HepG2 (cell line): Measurements from ENCODE around the gene MAP1LC3A. TPM values are rescaled to one million over a fixed set of nuclear protein-coding genes. Genes with fewer than 3 reads are reported as not detected.

Experiments used
- CHD4 ChIP-seq: fragments of 200-600 bp; sonication (generic); IDR thresholded peaks from 2 replicates; pipeline ENCODE4 v1.7.0; 2017; ENCODE audit warnings: mild to moderate bottlenecking, low read length, borderline replicate concordance
- GZF1 ChIP-seq: sonication (generic); formaldehyde crosslinking; IDR thresholded peaks from 2 replicates; pipeline ENCODE4 v1.5.1; 2020; ENCODE audit warnings: mild to moderate bottlenecking, missing genetic modification reagents
- HOMEZ ChIP-seq: IDR thresholded peaks from 2 replicates; pipeline ENCODE4 v1.6.1; 2016; ENCODE audit warnings: low read depth
- KDM6A ChIP-seq: IDR thresholded peaks from 2 replicates; pipeline ENCODE4 v1.6.1; 2016; ENCODE audit warnings: low read depth
- MEIS2 ChIP-seq: sonication (generic); formaldehyde crosslinking; IDR thresholded peaks from 2 replicates; pipeline ENCODE4 v1.9.0; 2021; ENCODE audit warnings: mild to moderate bottlenecking, missing genetic modification reagents
- MYPOP ChIP-seq: sonication (generic); formaldehyde crosslinking; IDR thresholded peaks from 2 replicates; pipeline ENCODE4 v1.8.1; 2023; ENCODE audit warnings: mild to moderate bottlenecking, moderate library complexity, missing genetic modification reagents
- SATB2 ChIP-seq: sonication (generic); formaldehyde crosslinking; IDR thresholded peaks from 2 replicates; pipeline ENCODE4 v1.5.0; 2020; ENCODE audit warnings: missing genetic modification reagents
- SOX13 ChIP-seq, 3 experiments: fragments of 450-650 bp in 1 of 3; sonication (generic) in 1 of 3; formaldehyde crosslinking in 1 of 3; IDR thresholded peaks in 2 of 3; conservative IDR thresholded peaks in 1 of 3; 2 replicates each; pipeline versions ENCODE4 v1.5.0 to v1.6.1; 2016 to 2020; ENCODE audit warnings: antibody characterized with exemption in 1 of 3, mild to moderate bottlenecking in 1 of 3, missing compliant biosample characterization in 1 of 3, missing genetic modification reagents in 1 of 3, moderate library complexity in 1 of 3
- SOX6 ChIP-seq, 2 experiments: fragments of 450-650 bp in 1 of 2; sonication (generic) in 1 of 2; formaldehyde crosslinking in 1 of 2; IDR thresholded peaks; 2 replicates each; pipeline versions ENCODE4 v1.4.0 to v1.6.1; 2017 to 2020; ENCODE audit warnings: antibody characterized with exemption in 1 of 2, mild to moderate bottlenecking in 1 of 2, missing genetic modification reagents in 1 of 2
- SRSF1 ChIP-seq: fragments of 200-400 bp; formaldehyde crosslinking; optimal IDR thresholded peaks from 2 replicates; pipeline ENCODE3; 2017; ENCODE audit warnings: mild to moderate bottlenecking, low read depth, low read length, moderate library complexity
- TMF1 ChIP-seq: sonication (generic); formaldehyde crosslinking; IDR thresholded peaks from 2 replicates; pipeline ENCODE4 v1.8.1; 2022; ENCODE audit warnings: low read depth, missing genetic modification reagents
- YEATS2 ChIP-seq: sonication (generic); formaldehyde crosslinking; IDR thresholded peaks from 2 replicates; pipeline ENCODE4 v1.4.0; 2020; ENCODE audit warnings: missing genetic modification reagents, borderline replicate concordance
- ZBTB10 ChIP-seq: sonication (generic); formaldehyde crosslinking; IDR thresholded peaks from 2 replicates; pipeline ENCODE4 v1.4.0; 2020; ENCODE audit warnings: missing genetic modification reagents, borderline replicate concordance
- ZBTB38 ChIP-seq: sonication (generic); formaldehyde crosslinking; IDR thresholded peaks from 2 replicates; pipeline ENCODE4 v1.5.1; 2020; ENCODE audit warnings: mild to moderate bottlenecking, missing genetic modification reagents
- ZNF543 ChIP-seq: sonication (generic); formaldehyde crosslinking; IDR thresholded peaks from 2 replicates; pipeline ENCODE4 v1.4.0; 2020; ENCODE audit warnings: mild to moderate bottlenecking, missing genetic modification reagents
- ZNF547 ChIP-seq: sonication (generic); formaldehyde crosslinking; IDR thresholded peaks from 2 replicates; pipeline ENCODE4 v1.5.1; 2020; ENCODE audit warnings: mild to moderate bottlenecking, missing genetic modification reagents
- ZNF574 ChIP-seq: sonication (generic); formaldehyde crosslinking; IDR thresholded peaks from 2 replicates; pipeline ENCODE4 v1.4.0; 2020; ENCODE audit warnings: missing genetic modification reagents
- ZNF841 ChIP-seq: sonication (generic); formaldehyde crosslinking; IDR thresholded peaks from 2 replicates; pipeline ENCODE4 v1.8.1; 2023; ENCODE audit warnings: missing genetic modification reagents, borderline replicate concordance
- ZSCAN31 ChIP-seq: sonication (generic); formaldehyde crosslinking; IDR thresholded peaks from 2 replicates; pipeline ENCODE4 v1.5.0; 2020; ENCODE audit warnings: low read depth, mild to moderate bottlenecking, missing genetic modification reagents
- polyA plus RNA-seq, 8 experiments: library from polyadenylated mRNA; depleted of rRNA in 3 of 8; stranded (reverse) in 7 of 8; unstranded in 1 of 8; fragments of >200 nt; fragmentation: Illumina TruSeq in 4 of 8; extraction: Trizol in 4 of 8; gene quantifications; 2 replicates each; pipeline versions ENCODE4 v1.2.1 to v1.2.3, GENCODE V29; 2011 to 2016; ENCODE audit warnings: low read depth in 4 of 8, missing spikeins in 1 of 8, mixed read lengths in 1 of 8; ENCODE audit not compliant: insufficient read depth in 1 of 8
- total RNA-seq, 5 experiments: library from RNA; depleted of rRNA; stranded (reverse); fragments of >200 nt; fragmentation: Illumina TruSeq; extraction: Trizol; gene quantifications; 2 replicates each; pipeline ENCODE4 v1.2.3, GENCODE V29; 2016; ENCODE audit warnings: low read depth in 1 of 5

The MAP1LC3A gene
- total and polyA plus RNA-seq, 2 of the 13 experiments (the other 11 are each of a cell fraction or from before 2014, with no cell fraction given) = not detected

GRCh38 chr20:34512266-34512954, 46.1 kb upstream of the MAP1LC3A start (continued):
- TF ChIP-seq ZNF574 (CRISPR knock-in tag) = 0 out of 2 replicates have a peak, but pooled peaks have one; percentile 38
- TF ChIP-seq SOX13 (IDR thresholded peaks at IDR 0.05) = no peak
- peak in 1 of 2 experiments; percentile 80; a peak in 2 of 4 replicates for TF ChIP-seq SOX13 (CRISPR knock-in tag; conservative IDR thresholded peaks at IDR 0.05 in 1 of 2, IDR thresholded peaks at IDR 0.05 in 1 of 2)
- TF ChIP-seq ZNF547 (CRISPR knock-in tag) = no peak
- peak; percentile 70; the same call in 1 of the 2 replicates for TF ChIP-seq GZF1 (CRISPR knock-in tag)
- no peak for TF ChIP-seq SOX6 (IDR thresholded peaks at IDR 0.05)
- peak; percentile 74 for TF ChIP-seq SOX6 (CRISPR knock-in tag; IDR thresholded peaks at IDR 0.05)
- no peak for TF ChIP-seq ZNF841 (CRISPR knock-in tag)
- TF ChIP-seq KDM6A (CRISPR knock-in tag) = peak; percentile 18; the same call in 1 of the 2 replicates
- TF ChIP-seq YEATS2 (CRISPR knock-in tag) = peak; percentile 42; the same call in 1 of the 2 replicates
- 0 out of 2 replicates have a peak, but pooled peaks have one; percentile 22 for TF ChIP-seq CHD4
- TF ChIP-seq MEIS2 = peak; percentile 79; the same call in 1 of the 2 replicates
- no peak for TF ChIP-seq SATB2 (CRISPR knock-in tag)
- TF ChIP-seq ZNF543 (CRISPR knock-in tag) = 0 out of 2 replicates have a peak, but pooled peaks have one; percentile 34
- no peak for TF ChIP-seq SRSF1
- 0 out of 2 replicates have a peak, but pooled peaks have one; percentile 52 for TF ChIP-seq TMF1 (CRISPR knock-in tag)
- TF ChIP-seq MYPOP (CRISPR knock-in tag) = peak; percentile 34; the same call in 1 of the 2 replicates
- peak; percentile 58; the same call in 1 of the 2 replicates for TF ChIP-seq ZSCAN31 (CRISPR knock-in tag)
- peak; percentile 72; the same call in 1 of the 2 replicates for TF ChIP-seq HOMEZ
- TF ChIP-seq ZBTB38 (CRISPR knock-in tag) = no peak
- TF ChIP-seq ZBTB10 (CRISPR knock-in tag) = 0 out of 2 replicates have a peak, but pooled peaks have one; percentile 16
